Measurements from ENCODE around the gene PSMG1.

The PSMG1 gene

GRCh38 chr21:39176271-39176709 is 7.0 kb downstream of the PSMG1 start:
- no peak for TF ChIP-seq CTCF (IDR thresholded peaks at IDR 0.05; ENCODE audit: borderline replicate concordance, control extremely low read depth, extremely low read depth, insufficient read depth, missing control alignments)
- in situ Hi-C loops (cut with MboI; ENCODE audit: low sequenced_read_pairs, unreplicated experiment) = loop anchor here (25.0 kb wide), 1 partner anchor 211 kb away; a partner anchor contains a TSS

GRCh38 chr21:39175665-39176064 is 7.6 kb downstream of the PSMG1 start:
- no peak for DNase-seq (ENCODE audit: low spot score)
- in situ Hi-C loops (cut with MboI; ENCODE audit: low sequenced_read_pairs, unreplicated experiment) = loop anchor here (25.0 kb wide), 1 partner anchor 212 kb away; a partner anchor contains a TSS
- no peak for TF ChIP-seq CTCF (IDR thresholded peaks at IDR 0.05; ENCODE audit: borderline replicate concordance, control extremely low read depth, extremely low read depth, insufficient read depth, missing control alignments)

More at GRCh38 chr21:39176271-39176709, 7.0 kb downstream of the PSMG1 start:
- DNase-seq (ENCODE audit: low spot score) = no peak

GRCh38 chr21:39175154-39175553 is 8.1 kb downstream of the PSMG1 start:
- no peak for DNase-seq (ENCODE audit: low spot score)
- no peak for TF ChIP-seq CTCF (IDR thresholded peaks at IDR 0.05; ENCODE audit: borderline replicate concordance, control extremely low read depth, extremely low read depth, insufficient read depth, missing control alignments)
- in situ Hi-C loops (cut with MboI; ENCODE audit: low sequenced_read_pairs, unreplicated experiment) = loop anchor here (25.0 kb wide), 1 partner anchor 212 kb away; a partner anchor contains a TSS

- in situ Hi-C loops (cut with MboI; ENCODE audit: low sequenced_read_pairs, unreplicated experiment) = no loop called here
- no peak for DNase-seq (ENCODE audit: low spot score)
- no peak for TF ChIP-seq CTCF (IDR thresholded peaks at IDR 0.05; ENCODE audit: borderline replicate concordance, control extremely low read depth, extremely low read depth, insufficient read depth, missing control alignments)
These were observed 9.3 kb downstream of the PSMG1 start for GRCh38 chr21:39173716-39174680.

- DNase-seq (ENCODE audit: low spot score) = no peak
- TF ChIP-seq CTCF (IDR thresholded peaks at IDR 0.05; ENCODE audit: borderline replicate concordance, control extremely low read depth, extremely low read depth, insufficient read depth, missing control alignments) = no peak
- in situ Hi-C loops (cut with MboI; ENCODE audit: low sequenced_read_pairs, unreplicated experiment) = no loop called here
These were observed 13.3 kb downstream of the PSMG1 start for GRCh38 chr21:39169906-39170305.

- in situ Hi-C loops (cut with MboI; ENCODE audit: low sequenced_read_pairs, unreplicated experiment) = no loop called here
- TF ChIP-seq CTCF (IDR thresholded peaks at IDR 0.05; ENCODE audit: borderline replicate concordance, control extremely low read depth, extremely low read depth, insufficient read depth, missing control alignments) = no peak
- no peak for DNase-seq (ENCODE audit: low spot score)
These were observed 14.5 kb downstream of the PSMG1 start for GRCh38 chr21:39168800-39169199.
